NCI-H748 (cell line): ENCODE results near the gene SPDYC.

Experiments
- DNase-seq: peaks from one replicate; lab custom pipeline; 2025; ENCODE audit not compliant: unreplicated experiment; lab: John Stamatoyannopoulos, UW

SPDYC gene

DNA sequence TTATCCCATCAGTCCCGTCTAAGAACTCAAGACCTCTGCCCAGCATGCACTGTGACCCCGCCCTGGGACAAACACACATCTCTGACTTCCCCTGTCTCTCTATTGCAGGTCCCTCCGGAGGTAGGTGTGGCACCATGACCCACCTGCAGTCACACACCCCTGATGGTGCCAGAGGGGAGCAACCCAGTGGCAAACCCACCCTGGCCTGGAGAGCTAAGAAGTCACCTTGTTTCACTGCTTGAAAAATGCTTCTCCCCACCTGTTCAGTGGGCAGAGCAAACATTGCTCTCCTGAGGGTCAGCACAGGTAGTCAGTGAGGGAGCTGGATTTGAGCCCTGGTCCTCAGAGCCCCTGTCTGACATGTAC, 35.6 kb downstream of the SPDYC start:
- no peak for DNase-seq

DNA sequence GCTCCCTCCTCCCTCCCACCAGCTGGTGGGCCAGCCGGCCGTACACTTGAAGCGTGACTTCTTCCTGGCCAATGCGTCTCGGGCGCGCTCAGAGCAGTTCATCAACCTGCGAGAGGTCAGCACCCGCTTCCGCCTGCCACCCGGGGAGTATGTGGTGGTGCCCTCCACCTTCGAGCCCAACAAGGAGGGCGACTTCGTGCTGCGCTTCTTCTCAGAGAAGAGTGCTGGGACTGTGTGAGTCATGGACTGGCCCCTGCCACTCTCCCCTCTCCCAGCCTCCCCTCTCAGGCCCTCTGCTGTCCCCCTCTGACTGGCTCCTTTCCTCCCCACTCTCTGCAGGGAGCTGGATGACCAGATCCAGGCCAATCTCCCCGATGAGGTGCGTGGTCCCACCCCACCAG, 36.4 kb downstream of the SPDYC start:
- DNase-seq = no peak

DNA sequence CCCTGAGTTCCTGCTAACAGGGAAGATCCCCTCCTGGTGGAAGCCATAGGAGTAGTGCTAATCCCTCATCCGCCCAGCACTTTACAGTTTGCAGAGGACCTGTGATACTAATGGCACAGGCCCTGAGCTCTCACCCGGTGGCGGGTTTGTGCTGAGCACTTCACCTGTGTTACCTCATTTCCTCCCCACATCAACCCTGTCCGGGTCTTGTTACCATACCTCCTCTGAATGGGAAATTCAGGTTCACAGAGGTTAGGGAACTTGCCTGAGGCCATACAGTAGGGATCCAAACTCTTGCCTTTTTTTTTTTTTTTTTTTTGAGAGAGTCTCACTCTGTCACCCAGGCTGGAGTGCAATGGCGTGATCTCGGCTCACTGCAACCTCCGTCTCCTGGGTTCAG, 36.9 kb downstream of the SPDYC start:
- DNase-seq = no peak

DNA sequence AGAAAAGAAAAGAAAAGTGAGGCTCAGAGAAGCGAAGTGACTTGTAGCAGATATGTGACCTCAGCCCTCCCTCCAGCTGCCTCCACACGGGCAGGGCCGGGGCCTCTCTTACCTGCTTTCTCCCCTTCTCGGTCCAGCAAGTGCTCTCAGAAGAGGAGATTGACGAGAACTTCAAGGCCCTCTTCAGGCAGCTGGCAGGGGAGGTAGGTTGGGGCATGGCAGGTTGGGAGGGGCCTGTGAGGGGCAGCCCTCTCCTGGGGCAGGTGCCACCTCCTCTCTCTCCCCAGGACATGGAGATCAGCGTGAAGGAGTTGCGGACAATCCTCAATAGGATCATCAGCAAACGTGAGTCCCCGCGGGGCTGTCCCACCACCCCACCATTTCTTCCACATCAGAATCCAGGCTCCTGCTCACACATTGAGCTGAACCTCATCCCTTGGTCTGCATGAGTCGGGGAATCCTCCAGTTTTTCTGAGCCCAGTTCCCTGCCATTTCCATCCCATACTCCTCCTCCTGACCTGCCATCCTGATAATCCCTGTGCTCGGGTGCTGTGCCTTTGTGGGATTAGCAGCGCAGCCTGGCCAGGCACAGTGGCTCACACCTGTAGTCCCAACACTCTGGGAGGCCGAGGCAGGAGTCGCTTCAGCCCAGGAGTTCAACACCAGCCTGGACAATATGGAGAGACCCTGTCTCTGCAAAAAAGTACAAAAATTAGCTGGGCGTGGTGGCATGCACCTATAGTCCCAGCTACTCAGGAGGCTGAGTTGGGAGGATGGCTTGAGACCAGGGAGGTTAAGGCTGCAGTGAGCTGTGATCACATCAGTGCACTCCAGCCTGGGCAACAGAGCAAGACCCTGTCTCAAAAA, 38.1 kb downstream of the SPDYC start:
- DNase-seq = no peak

DNA sequence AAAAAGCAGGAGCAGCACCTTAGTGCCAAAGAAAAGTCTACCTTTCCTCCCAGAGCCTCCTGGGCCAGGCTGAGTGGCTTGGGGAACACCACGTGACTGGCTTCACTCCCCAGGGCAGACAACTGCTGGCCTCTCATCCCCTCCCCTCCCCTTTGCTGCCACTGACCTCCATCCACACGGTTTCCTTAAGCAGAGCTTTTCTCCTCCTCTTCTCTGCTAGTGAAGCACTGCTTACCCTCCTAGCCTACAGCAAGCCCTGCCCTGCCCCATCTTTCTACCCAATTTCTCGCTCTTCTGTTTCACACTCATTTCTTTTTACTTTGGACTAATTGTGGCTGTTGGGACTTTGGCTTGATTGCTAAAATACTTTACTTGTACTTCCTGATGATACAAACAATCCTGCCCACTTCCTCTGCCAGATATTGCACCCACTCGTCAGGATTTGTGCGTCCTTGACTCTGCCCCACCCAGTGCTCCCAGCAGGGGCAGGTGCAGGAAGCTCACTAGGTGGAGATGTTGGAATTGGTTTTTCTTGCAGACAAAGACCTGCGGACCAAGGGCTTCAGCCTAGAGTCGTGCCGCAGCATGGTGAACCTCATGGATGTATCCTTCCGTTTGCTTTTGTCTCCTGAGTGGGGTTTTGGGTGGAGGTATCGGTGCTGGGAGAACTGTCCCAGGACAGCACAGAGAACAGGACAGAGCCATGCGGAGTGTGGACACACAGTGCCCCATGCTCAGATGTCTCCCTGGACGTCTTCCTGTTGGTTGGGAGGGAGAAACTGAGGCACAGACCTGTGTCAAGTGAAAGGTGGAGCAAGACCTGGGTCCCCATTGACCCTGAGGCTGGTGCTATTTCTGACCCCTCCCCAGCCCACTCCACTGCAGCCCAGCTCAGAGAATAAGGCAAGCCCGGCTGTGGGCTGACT, 39.0 kb downstream of the SPDYC start:
- DNase-seq = no peak

DNA sequence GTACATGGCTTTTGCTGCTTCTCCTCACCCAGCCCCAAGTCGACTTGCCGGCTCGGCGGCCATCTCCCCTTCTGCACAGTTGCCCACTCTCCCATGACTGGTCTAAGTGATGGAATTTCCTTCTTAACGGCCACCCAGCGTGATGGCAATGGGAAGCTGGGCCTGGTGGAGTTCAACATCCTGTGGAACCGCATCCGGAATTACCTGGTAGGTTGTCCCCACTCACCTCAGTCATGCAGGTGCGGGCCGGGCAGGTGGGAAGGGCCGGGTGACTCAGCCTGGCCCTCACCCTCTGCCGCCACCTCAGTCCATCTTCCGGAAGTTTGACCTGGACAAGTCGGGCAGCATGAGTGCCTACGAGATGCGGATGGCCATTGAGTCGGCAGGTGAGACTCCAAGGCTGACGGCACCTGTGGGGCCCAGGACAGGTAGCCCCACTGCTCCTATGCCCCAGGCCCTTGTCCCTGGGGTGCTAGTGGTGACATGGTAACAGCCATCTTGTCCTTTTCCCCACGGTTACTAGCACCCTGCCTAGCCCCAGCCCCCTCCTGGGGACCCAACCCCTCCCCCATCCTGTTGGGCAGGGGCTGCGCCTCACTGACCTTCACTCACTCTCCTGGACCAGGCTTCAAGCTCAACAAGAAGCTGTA, 39.8 kb downstream of the SPDYC start:
- no peak for DNase-seq

DNA sequence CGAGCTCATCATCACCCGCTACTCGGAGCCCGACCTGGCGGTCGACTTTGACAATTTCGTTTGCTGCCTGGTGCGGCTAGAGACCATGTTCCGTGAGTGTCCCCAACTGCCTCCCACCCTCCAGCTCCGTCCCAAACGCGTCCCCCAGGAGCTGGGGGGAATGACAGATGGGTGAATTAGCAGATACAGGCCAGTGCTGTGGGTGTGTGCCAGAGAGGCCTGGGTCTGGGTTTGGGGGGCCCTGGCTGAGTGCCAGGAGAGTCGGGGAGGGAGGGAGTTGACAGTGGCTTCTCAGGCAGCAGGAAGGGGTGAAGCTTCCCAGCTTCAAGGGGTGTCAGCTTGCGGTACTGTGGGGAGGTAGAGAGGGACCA, 40.3 kb downstream of the SPDYC start:
- no peak for DNase-seq

DNA sequence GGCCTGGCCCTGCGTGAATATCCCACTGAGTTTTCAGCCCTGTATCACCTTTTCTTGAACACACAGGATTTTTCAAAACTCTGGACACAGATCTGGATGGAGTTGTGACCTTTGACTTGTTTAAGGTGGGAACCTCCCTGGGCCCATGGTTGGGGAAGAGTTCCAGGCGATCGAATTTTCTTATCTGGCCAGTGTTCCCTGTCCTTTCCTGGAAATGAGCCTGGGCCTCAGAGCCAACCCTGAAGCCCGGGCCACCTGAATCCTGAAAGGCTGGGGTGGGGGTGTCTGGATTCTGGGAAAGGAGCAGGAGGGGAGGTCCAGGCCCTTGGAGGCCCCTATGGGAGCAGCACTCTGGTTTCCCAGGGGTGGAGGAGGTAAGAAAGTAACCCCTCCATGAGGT, 40.7 kb downstream of the SPDYC start:
- no peak for DNase-seq

DNA sequence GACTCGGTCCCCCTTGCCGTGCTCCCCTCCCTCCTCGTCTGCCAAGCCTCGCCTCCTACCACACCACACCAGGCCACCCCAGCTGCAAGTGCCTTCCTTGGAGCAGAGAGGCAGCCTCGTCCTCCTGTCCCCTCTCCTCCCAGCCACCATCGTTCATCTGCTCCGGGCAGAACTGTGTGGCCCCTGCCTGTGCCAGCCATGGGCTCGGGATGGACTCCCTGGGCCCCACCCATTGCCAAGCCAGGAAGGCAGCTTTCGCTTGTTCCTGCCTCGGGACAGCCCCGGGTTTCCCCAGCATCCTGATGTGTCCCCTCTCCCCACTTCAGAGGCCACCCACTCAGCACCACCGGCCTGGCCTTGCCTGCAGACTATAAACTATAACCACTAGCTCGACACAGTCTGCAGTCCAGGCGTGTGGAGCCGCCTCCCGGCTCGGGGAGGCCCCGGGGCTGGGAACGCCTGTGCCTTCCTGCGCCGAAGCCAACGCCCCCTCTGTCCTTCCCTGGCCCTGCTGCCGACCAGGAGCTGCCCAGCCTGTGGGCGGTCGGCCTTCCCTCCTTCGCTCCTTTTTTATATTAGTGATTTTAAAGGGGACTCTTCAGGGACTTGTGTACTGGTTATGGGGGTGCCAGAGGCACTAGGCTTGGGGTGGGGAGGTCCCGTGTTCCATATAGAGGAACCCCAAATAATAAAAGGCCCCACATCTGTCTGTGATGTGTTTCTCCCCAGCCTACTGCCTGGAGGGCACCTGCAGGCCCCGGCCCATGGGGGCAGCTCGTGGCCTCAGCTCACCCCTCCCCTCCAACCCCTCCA, 41.5 kb downstream of the SPDYC start:
- DNase-seq = no peak

DNA sequence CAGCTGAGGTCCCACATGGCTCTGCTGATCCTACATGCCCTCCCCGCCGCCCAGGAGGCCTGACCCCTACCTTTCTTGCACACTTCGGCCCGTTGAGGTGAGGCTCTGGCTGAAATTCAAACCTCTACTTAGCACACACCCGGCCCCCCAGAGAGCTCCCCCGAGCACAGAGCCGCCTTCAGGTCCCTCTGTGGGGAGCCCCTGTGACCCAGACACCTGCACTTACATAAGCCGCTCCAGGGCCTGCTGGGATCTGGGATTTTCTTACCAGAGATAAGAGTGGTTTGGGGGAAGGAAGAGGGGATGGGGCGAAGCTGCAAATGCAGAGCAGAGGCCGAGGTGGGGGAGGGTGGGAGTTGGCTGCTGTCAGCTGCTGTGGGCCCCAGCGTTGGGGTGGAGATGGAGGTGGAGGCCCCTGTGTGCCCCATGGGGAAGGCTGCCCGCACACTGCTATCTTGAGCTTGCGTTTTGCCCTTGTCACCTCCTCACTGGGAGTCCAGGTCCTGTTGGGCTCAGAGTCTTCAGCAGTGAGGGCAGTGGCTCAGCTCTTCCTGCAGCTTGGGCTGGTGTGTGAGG, 42.3 kb downstream of the SPDYC start:
- DNase-seq = no peak

DNA sequence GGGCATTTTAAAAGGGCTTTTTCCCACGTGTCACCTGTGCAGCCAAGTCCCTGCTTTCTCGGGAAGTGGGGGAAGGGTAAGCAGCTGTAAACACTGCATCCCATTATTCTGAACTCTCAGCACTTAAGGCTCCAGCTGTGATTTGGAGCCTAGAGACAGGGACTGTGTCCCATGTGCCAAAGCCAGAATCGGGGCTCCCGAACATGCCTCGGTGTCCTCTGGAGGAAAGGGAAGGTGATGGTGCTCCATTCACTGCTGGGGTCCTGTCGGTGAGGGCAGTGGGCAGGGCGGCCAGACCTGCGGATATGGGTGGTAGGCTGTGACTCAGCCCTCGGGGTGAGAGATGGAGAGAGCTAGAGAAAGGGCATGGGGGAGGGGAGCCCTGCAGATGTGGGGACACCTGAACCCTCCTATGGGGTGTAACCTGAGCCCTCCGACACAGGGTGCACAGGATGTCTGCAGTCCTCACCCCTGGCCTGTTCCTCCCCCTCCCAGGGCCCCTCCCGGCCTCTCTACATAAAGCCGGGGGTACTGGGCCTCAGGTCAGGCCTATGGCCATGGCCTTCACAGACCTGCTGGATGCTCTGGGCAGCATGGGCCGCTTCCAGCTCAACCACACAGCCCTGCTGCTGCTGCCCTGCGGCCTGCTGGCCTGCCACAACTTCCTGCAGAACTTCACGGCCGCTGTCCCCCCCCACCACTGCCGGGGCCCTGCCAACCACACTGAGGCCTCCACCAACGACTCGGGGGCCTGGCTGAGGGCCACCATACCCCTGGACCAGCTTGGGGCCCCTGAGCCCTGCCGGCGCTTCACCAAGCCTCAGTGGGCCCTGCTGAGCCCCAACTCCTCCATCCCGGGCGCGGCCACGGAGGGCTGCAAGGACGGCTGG, 43.5 kb downstream of the SPDYC start:
- DNase-seq = peak; percentile 20

DNA sequence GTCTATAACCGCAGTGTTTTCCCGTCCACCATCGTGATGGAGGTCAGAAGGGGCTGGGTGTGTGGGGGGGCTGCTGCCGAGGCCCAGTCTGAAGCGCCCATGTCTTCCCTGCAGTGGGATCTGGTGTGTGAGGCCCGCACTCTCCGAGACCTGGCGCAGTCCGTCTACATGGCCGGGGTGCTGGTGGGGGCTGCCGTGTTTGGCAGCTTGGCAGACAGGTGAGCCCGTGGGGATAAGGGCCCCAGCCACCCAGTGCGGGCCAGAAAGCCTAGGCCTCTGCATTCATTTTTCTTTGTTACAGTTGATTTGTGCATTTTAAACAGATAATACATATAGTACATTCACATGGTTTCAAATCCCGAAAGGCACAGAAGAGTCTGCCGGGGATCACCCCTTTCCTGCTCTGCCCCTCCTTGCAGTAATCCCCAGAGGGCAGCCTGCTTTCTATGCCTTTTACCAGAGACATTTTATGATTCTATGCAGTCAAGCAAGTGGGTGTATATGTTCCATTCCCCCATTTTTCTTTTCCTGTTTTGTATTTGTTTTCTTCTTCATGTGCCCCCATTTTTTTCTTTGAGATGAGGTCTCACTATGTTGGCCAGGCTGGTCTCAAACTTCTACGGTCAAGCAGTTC, 44.3 kb downstream of the SPDYC start:
- DNase-seq = no peak

DNA sequence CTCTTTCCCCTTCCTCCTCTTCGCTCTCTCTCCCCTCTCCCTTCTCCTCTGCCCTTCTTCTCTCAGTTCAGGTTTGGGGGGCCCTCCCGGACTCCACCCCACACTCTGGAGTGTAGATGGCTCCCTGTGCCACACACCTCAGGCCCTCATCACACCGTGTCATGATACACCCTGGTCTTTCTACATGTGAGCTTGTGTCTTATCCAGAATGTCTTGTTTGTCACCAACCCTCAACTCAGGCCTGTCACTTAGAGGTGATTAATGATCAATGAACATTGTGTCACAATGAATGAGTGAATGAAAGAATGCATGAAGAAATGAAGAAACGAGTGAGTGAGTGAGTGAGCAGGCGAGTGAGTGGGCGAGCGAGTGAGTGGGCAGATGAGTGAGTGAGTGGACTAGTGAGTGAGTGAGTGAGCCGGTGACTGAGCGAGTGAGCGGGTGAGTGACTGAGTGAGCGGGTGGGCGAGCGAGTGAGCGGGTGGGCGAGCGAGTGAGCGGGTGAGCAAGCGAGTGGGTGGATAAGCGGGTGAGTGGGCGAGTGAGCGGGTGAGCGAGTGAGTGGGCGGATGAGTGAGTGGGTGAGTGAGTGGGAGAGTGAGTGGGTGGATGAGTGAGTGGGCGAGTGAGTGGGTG, 45.5 kb downstream of the SPDYC start:
- DNase-seq = no peak

DNA sequence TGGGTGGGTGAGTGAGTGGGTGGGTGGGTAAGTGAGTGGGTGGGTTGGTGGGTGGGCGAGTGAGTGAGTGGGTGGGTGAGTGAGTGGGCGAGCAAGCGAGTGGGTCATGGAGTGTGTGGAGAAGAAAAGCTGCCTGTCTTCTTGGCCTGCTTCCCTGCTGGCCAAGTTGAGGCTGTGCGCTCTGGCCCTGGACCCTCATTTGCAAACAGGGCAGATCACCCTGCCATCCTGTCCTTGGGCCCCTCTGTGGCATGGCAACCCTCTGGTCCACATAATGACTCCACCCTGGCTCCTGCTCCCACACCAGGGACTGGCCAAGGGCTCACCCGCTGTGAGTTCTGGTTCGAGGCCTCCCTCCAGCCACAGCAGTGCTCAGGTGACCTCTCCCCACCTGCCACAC, 46.8 kb downstream of the SPDYC start:
- no peak for DNase-seq

DNA sequence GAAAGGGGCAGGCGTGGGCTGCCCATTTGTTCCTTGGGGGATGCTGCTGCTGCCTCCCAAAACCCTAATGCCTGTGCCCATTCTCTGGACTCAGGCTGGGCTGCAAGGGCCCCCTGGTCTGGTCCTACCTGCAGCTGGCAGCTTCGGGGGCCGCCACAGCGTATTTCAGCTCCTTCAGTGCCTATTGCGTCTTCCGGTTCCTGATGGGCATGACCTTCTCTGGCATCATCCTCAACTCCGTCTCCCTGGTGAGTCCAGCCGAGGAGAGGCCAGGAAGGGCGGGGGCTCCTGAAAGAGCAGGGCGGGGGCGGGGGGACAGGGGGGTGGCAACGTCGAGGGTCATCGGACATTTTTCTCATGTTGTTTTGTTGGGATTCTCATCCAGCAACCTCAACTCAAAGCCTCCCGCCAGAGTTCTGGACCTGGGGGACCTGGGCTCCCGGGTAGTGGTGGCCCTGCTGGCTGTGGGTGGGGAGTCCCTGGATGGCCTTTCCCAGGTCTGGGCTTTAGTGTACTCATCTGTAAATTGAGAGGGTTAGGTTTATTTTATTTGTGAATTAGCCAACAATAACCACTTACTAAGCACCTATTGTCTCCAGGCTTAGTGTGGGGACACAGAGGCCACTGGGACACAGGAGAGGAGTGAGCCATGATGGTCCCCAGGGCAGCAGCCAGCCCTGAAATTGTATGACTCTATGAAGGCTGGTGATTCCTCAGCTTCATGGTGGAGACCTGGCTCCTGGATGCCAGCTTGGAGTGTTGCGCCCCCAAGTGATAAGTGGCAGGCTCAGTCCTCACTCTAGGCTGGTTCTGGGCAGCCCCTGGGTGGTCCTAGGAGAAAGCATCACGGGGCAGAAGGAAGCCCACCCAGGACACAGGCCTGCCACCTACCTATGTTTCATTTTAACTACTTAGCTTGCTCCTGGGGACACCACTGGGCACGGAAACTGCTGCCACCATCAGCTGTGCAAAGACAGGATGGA, 47.7 kb downstream of the SPDYC start:
- no peak for DNase-seq

DNA sequence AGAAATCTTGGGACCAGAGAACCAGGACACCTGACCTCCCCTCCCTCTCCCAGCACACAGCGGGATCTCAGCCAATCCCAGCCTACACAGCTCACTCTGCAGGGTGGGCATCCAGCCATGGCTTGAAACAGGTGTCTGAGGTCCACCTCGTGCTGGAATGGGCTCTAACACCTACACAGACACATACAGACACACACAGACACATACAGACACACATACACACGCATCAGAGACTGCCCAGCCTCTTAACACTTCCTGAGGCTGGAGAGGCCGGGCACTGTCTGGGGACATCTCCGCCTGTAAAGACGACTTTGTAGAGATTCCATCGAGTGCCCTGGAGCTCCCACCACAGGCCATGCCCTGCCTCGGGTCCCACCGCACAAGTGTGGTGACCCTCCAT, 48.4 kb downstream of the SPDYC start:
- DNase-seq = no peak

DNA sequence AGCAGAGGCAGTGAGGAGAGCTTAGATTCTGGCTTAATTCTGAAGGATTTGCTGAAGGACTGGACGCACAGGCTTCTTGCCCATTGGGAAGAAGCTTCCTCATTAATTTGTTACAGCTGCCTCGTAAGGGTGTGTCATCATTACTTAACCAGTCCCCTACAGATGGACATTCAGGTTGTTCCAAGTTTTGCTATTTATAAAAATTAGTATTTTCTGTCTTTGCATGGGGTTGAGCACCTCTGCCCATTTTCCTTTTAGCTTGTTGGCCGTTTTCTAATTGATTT, 49.8 kb downstream of the SPDYC start:
- DNase-seq = no peak

DNA sequence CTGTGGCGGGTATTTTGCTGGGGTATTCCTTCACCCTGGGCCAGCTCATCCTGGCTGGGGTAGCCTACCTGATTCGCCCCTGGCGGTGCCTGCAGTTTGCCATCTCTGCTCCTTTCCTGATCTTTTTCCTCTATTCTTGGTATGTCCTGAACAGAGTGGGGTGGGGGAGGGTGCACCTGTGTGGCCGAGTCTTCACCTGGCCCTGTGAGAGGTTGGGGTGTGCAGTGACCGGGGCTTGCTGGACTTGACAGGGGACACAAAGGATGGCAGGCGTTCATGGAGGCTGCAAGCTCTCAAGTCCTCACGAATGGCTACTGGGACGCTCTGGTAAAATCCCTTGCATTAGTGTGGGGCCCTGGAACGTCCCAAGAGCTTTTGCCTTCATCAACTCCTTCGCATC, 51.0 kb downstream of the SPDYC start:
- DNase-seq = no peak
